Ishikawa (cell line): ENCODE results near the gene IRF2.

Experiments used
- CEBPB ChIP-seq: IDR thresholded peaks from 2 replicates; pipeline ENCODE4 v1.6.1; 2012
- CREB1 ChIP-seq: IDR thresholded peaks from 2 replicates; pipeline ENCODE4 v1.6.1; 2012; ENCODE audit warnings: low read depth
- EGR1 ChIP-seq: IDR thresholded peaks from 2 replicates; pipeline ENCODE4 v1.6.1; 2012
- EP300 ChIP-seq: IDR thresholded peaks from 2 replicates; pipeline ENCODE4 v1.6.1; 2012; ENCODE audit warnings: borderline replicate concordance
- FOXM1 ChIP-seq: IDR thresholded peaks from 2 replicates; pipeline ENCODE4 v1.6.1; 2012; ENCODE audit warnings: low read depth, borderline replicate concordance
- NFIC ChIP-seq: IDR thresholded peaks from 2 replicates; pipeline ENCODE4 v1.6.1; 2012
- RAD21 ChIP-seq: IDR thresholded peaks from 2 replicates; pipeline ENCODE4 v1.6.1; 2012; ENCODE audit warnings: low read depth
- TAF1 ChIP-seq: IDR thresholded peaks from 2 replicates; pipeline ENCODE4 v1.6.1; 2012; ENCODE audit warnings: low read depth, mild to moderate bottlenecking
- TCF12 ChIP-seq: IDR thresholded peaks from 2 replicates; pipeline ENCODE4 v1.6.1; 2012; ENCODE audit warnings: low read depth
- TEAD4 ChIP-seq: IDR thresholded peaks from 2 replicates; pipeline ENCODE4 v1.6.1; 2012
- YY1 ChIP-seq: IDR thresholded peaks from 2 replicates; pipeline ENCODE4 v1.6.1; 2012; ENCODE audit warnings: low read depth
- ZBTB7A ChIP-seq: IDR thresholded peaks from 2 replicates; pipeline ENCODE4 v1.6.1; 2012; ENCODE audit warnings: low read depth
- TF ChIP-seq, protein P1 (sequence below): IDR thresholded peaks from 2 replicates; pipeline ENCODE4 v1.6.1; 2012
- TF ChIP-seq, protein P2 (sequence below): IDR thresholded peaks from 2 replicates; pipeline ENCODE4 v1.6.1; 2012; ENCODE audit warnings: low read depth, mild to moderate bottlenecking
- TF ChIP-seq, protein P3 (sequence below): IDR thresholded peaks from 2 replicates; pipeline ENCODE4 v1.6.1; 2012

Gene IRF2

DNA sequence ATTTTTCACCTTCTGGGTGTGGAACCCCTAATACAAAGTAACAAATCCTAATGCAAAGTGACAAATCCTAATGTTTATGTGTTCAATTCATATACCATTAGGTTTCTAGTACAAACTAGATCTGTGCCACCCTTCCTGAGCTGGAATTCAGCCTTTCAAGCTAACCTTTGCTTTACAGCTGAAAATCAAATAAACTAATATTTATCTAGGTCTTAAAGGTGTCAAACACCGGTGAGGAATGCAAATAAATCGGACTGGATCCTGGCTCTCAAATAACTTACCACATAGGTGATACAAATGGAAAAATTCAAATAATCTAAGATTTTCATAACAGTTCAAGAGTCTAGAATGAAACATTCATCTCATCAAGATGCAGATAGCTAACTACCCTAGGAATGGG, 11.6 kb downstream of the IRF2 start:
- TF ChIP-seq ZBTB7A (no peak), YY1 (no peak), RAD21 (no peak), TCF12 (no peak), TAF1 (no peak)

DNA sequence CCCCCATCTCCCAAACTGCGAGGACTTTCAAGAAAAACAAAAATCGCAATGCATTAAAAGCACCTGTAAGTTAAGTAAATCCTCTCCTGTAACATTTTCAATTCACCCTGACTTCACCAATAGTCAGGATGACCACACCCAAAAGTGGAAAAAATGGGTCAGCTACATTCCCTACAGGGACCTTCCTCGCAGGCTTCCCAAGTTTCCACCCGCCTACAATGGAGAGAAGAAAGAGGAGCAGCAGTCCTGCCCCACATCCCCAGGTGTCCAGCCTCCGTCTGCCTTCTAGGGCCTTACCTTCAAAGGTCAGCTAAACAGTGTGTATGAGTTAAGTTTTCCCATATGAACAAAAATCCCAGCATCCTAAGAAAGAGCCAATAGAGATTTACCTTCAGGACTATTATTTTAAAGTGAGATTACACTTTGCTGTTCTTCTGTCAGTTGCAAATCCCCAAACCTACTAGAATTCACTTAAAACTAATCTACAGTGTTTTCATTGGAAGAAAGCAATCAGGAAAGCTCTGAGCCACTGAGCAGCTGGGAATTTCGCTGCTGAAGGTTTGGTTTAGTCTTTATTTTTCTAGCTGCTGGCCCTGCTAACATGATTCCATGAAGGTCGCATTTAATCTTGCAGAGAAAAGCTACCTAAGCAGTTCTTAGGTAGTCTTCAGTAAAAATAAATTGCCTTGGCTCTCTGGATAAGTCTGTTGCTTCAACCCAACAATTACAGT, 12.5 kb downstream of the IRF2 start:
- TF ChIP-seq YY1 (no peak), NFIC (no peak), TAF1 (no peak), ZBTB7A (no peak), CREB1 (no peak), RAD21 (no peak), TCF12 (no peak)

DNA sequence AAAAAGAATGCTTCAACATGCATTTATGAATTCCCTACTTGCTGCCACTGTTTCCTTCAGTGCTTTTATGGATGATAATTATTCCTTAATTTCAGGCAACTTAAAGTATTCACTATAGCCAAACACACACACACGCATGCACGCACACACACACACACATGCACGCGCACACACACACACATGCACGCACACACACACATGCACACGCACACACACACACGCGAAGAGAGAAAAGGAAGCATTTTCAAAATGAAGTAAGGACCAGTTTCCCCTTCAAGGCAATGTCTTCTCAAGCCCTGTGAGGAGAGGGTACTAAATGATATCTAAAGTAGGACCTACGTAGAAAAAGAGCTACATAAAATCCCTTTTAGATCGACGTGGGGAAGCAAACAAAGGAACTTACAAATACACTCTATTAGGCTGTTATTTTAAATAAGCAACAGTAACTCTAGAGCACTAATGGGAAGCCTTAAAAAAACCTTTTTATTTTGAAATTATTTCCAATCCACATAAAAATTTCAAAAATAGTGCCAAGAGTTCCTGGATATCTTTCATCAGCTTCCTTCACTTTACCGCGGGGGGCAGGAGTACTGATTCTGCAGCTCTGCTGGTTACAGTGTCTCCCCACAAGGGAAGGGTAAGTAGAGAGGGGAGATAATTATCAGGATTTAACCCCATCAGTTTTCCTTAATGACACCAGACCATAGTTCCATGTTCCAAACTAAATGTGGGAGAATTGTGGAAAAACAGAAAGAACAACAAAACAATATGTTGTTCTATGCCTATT, 13.7 kb downstream of the IRF2 start:
- TF ChIP-seq RAD21: no peak
- TF ChIP-seq, protein P1, sequence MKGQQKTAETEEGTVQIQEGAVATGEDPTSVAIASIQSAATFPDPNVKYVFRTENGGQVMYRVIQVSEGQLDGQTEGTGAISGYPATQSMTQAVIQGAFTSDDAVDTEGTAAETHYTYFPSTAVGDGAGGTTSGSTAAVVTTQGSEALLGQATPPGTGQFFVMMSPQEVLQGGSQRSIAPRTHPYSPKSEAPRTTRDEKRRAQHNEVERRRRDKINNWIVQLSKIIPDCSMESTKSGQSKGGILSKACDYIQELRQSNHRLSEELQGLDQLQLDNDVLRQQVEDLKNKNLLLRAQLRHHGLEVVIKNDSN: no peak
- TF ChIP-seq NFIC: no peak
- TF ChIP-seq CEBPB: no peak
- TF ChIP-seq, protein P2, sequence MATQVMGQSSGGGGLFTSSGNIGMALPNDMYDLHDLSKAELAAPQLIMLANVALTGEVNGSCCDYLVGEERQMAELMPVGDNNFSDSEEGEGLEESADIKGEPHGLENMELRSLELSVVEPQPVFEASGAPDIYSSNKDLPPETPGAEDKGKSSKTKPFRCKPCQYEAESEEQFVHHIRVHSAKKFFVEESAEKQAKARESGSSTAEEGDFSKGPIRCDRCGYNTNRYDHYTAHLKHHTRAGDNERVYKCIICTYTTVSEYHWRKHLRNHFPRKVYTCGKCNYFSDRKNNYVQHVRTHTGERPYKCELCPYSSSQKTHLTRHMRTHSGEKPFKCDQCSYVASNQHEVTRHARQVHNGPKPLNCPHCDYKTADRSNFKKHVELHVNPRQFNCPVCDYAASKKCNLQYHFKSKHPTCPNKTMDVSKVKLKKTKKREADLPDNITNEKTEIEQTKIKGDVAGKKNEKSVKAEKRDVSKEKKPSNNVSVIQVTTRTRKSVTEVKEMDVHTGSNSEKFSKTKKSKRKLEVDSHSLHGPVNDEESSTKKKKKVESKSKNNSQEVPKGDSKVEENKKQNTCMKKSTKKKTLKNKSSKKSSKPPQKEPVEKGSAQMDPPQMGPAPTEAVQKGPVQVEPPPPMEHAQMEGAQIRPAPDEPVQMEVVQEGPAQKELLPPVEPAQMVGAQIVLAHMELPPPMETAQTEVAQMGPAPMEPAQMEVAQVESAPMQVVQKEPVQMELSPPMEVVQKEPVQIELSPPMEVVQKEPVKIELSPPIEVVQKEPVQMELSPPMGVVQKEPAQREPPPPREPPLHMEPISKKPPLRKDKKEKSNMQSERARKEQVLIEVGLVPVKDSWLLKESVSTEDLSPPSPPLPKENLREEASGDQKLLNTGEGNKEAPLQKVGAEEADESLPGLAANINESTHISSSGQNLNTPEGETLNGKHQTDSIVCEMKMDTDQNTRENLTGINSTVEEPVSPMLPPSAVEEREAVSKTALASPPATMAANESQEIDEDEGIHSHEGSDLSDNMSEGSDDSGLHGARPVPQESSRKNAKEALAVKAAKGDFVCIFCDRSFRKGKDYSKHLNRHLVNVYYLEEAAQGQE: no peak
- TF ChIP-seq CREB1: no peak
- TF ChIP-seq, protein P3, sequence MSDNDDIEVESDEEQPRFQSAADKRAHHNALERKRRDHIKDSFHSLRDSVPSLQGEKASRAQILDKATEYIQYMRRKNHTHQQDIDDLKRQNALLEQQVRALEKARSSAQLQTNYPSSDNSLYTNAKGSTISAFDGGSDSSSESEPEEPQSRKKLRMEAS: no peak
- no peak for TF ChIP-seq ZBTB7A
- TF ChIP-seq EP300: no peak
- TF ChIP-seq TEAD4: no peak
- TF ChIP-seq EGR1: no peak
- TF ChIP-seq FOXM1: no peak
- no peak for TF ChIP-seq TAF1
- TF ChIP-seq YY1: no peak
- TF ChIP-seq TCF12: no peak

DNA sequence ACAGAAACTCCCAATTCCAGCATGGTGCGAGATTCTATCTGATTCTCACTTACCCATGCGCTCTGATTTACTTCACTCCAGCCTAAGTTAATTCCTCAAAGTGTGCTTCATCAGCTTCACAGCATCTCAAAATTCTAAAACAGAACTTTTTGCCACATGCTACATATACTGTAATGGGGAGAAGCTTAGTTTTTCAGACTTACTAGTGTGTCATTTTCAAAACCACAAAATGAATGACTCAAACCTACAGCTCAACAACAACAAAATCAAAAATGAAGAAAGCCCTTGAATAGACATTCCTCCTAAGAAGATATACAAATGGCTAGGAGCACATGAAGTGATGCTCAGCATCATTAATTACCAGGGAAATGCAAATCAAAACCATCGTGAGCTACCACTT, 14.9 kb downstream of the IRF2 start:
- TF ChIP-seq, protein P3: no peak
- TF ChIP-seq ZBTB7A (no peak), CEBPB (no peak), NFIC (no peak), RAD21 (no peak), YY1 (no peak)

DNA sequence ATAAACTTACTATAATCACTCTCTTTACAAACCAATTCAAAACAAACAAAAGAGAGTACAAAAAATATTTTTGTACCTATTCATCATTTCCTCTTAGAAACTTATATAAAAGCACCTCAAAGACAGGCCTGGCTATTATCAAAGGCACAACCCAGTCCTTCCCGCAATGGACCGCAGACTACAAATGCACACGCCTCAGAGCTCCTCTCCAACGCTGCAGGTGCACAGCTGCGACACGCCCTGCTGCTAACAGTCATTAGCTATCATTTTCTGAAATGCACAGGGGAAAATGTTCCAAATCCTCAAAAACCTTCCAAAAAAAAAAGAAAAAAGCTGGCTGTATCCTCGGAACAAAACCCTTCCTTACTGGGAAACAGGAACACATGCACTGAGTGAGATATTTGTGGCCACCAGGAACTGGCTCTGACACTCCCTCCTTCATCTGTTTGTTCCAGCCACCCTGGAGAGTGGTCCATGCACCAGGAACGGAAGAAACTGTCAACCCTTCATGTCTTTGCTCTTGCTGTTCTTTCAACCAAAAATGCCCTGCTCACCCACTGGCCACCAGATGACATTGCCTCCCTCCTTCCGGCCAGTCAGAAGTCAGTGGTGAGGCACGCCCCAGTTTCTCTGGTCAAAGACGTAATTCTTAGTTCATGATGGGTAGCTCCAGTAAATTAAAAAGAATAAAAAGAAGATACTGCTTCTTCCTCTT, 16.7 kb downstream of the IRF2 start:
- TF ChIP-seq EP300 (no peak), CREB1 (no peak), TAF1 (no peak), RAD21 (no peak), CEBPB (no peak), YY1 (no peak), FOXM1 (no peak), ZBTB7A (no peak), TCF12 (no peak), NFIC (no peak), TEAD4 (no peak), EGR1 (no peak)
- TF ChIP-seq, protein P2: no peak
- TF ChIP-seq, protein P1: no peak
- TF ChIP-seq, protein P3: no peak
